MCF 10A (cell line): Measurements from ENCODE around the gene GPC4. TPM values are rescaled to one million over a fixed set of nuclear protein-coding genes. Genes with fewer than 3 reads are reported as not detected.

Experiments
- BruUV-seq: library from RNA; stranded (reverse); fragments of 400-500 nt; replicated peaks from 2 replicates; lab custom pipeline; 2021; lab: Mats Ljungman, UMichigan
- CTCF ChIA-PET: fragments of 300-600 bp; sonication (Branson Sonifier 250); formaldehyde crosslinking; extraction: SDS; loops from one replicate; lab custom pipeline; 2021; ENCODE audit warnings: antibody characterized with exemption, inconsistent platforms; lab: Yijun Ruan, JAX
- POLR2A ChIA-PET: fragments of 300-600, 350-650 bp; sonication (Branson Sonifier 250); formaldehyde crosslinking; extraction: SDS; loops from one replicate; lab custom pipeline; 2020; ENCODE audit warnings: antibody characterized with exemption, inconsistent platforms; lab: Yijun Ruan, JAX
- DNase-seq: peaks from one replicate; pipeline ENCODE4 v3.0.0-alpha.2; 2018; ENCODE audit not compliant: unreplicated experiment
- H3K27ac Mint-ChIP-seq: one replicate; pipeline ENCODE4 v1.8.0; 2022; ENCODE audit warnings: mild to moderate bottlenecking, low read depth, mixed read lengths; ENCODE audit not compliant: unreplicated experiment
- H3K27me3 Mint-ChIP-seq: one replicate; pipeline ENCODE4 v1.8.0; 2022; ENCODE audit warnings: mixed read lengths; ENCODE audit not compliant: insufficient read depth, unreplicated experiment
- H3K36me3 Mint-ChIP-seq: one replicate; pipeline ENCODE4 v1.8.0; 2022; ENCODE audit warnings: mild to moderate bottlenecking, moderate library complexity, mixed read lengths; ENCODE audit not compliant: insufficient read depth, unreplicated experiment
- H3K4me1 Mint-ChIP-seq: one replicate; pipeline ENCODE4 v1.8.0; 2022; ENCODE audit warnings: mixed read lengths; ENCODE audit not compliant: insufficient read depth, unreplicated experiment
- H3K4me3 Mint-ChIP-seq: one replicate; pipeline ENCODE4 v1.8.0; 2022; ENCODE audit warnings: mild to moderate bottlenecking, moderate library complexity, mixed read lengths; ENCODE audit not compliant: unreplicated experiment
- H3K9me3 Mint-ChIP-seq: one replicate; pipeline ENCODE4 v1.8.0; 2022; ENCODE audit warnings: mixed read lengths; ENCODE audit not compliant: unreplicated experiment
- CTCF ChIP-seq: fragments of 200-600 bp; IDR thresholded peaks from one replicate; pipeline ENCODE4 v1.8.0; 2022; ENCODE audit warnings: antibody characterized with exemption, mild to moderate bottlenecking; ENCODE audit not compliant: unreplicated experiment
- intact Hi-C: fragments of 100-400 bp; cut with micrococcal nuclease; formaldehyde crosslinking; loops from 2 replicates; pipeline ENCODE4 v1.14.1; 2022
- total RNA-seq: library from RNA; stranded (reverse); gene quantifications from 2 replicates; pipeline ENCODE4 v1.2.3, GENCODE V29; 2022

Gene GPC4
- total RNA-seq, 1 experiment from 2014 or later: 1.4 TPM

- Mint-ChIP-seq H3K4me1 (no peaks in the 10 kb centered on the region), H3K4me3 (no peak overlapping the region), H3K36me3 (peaks cover 7% of the 10 kb centered on the region), H3K27me3 (peaks cover 48% of the 10 kb centered on the region), H3K9me3 (no peaks in the 10 kb centered on the region), H3K27ac (no peak overlapping the region)
- intact Hi-C loops: no loop called here
- BruUV-seq: no TSS peak
- ChIA-PET CTCF (interaction anchor here (1.1 kb wide), 1 partner anchor 35 kb away, joined by 3 read pairs; no protein-coding TSS in a partner anchor), POLR2A (no interaction called here)
- no peak for TF ChIP-seq CTCF
- DNase-seq: no peak
Measured at GRCh38 chrX:133306316-133306715, 109.0 kb downstream of the GPC4 start.

- no peak for DNase-seq
- no peak overlapping the region for H3K4me3 Mint-ChIP-seq
- BruUV-seq: no TSS peak
- no peak overlapping the region for H3K27ac Mint-ChIP-seq
- TF ChIP-seq CTCF: no peak
- H3K27me3 Mint-ChIP-seq: peaks cover 38% of the 10 kb centered on the region
- H3K36me3 Mint-ChIP-seq: peaks cover 7% of the 10 kb centered on the region
- intact Hi-C loops: no loop called here
- no peaks in the 10 kb centered on the region for H3K4me1 Mint-ChIP-seq
- ChIA-PET POLR2A (no interaction called here), CTCF (interaction anchor here (0.7 kb wide), 1 partner anchor 107 kb away, joined by 4 read pairs; no protein-coding TSS in a partner anchor)
- no peaks in the 10 kb centered on the region for H3K9me3 Mint-ChIP-seq
Measured at GRCh38 chrX:133305348-133305747, 109.9 kb downstream of the GPC4 start.

GRCh38 chrX:133302775-133303445 lies 112.4 kb downstream of the GPC4 start:
- no peak for DNase-seq
- H3K9me3 Mint-ChIP-seq: no peaks in the 10 kb centered on the region
- H3K4me1 Mint-ChIP-seq: no peaks in the 10 kb centered on the region
- CTCF ChIA-PET: no interaction called here
- no peak overlapping the region for H3K27ac Mint-ChIP-seq
- no peak overlapping the region for H3K4me3 Mint-ChIP-seq
- POLR2A ChIA-PET: no interaction called here
- intact Hi-C loops: no loop called here
- no TSS peak for BruUV-seq
- TF ChIP-seq CTCF: no peak
- H3K27me3 Mint-ChIP-seq: peaks cover 36% of the 10 kb centered on the region
- peaks cover 7% of the 10 kb centered on the region for H3K36me3 Mint-ChIP-seq

GRCh38 chrX:133300591-133300990 lies 114.7 kb downstream of the GPC4 start:
- no peak overlapping the region for H3K4me3 Mint-ChIP-seq
- H3K9me3 Mint-ChIP-seq: no peaks in the 10 kb centered on the region
- TF ChIP-seq CTCF: no peak
- no peak for DNase-seq
- H3K4me1 Mint-ChIP-seq: no peaks in the 10 kb centered on the region
- BruUV-seq: no TSS peak
- peaks cover 7% of the 10 kb centered on the region for H3K36me3 Mint-ChIP-seq
- peaks cover 34% of the 10 kb centered on the region for H3K27me3 Mint-ChIP-seq
- intact Hi-C loops: no loop called here
- no peak overlapping the region for H3K27ac Mint-ChIP-seq
- POLR2A ChIA-PET: no interaction called here
- CTCF ChIA-PET: interaction anchor here (1.4 kb wide), 1 partner anchor 34 kb away, joined by 4 read pairs; no protein-coding TSS in a partner anchor
